GM18873 (cell line): ENCODE measurements around the gene USP17L11.
"Not testable (repeated sequence)": the region's sequence is repeated elsewhere in the genome, so short reads cannot be mapped to it uniquely, and the experiment has no call there.

Experiments used
- ATAC-seq: cut with Tn5 transposase; IDR thresholded peaks from one replicate; pipeline ENCODE4 v1.9.1; 2021; ENCODE audit warnings: mild to moderate bottlenecking, moderate library complexity, moderate number of reproducible peaks; ENCODE audit not compliant: unreplicated experiment, low FRiP score

USP17L11 gene, protein sequence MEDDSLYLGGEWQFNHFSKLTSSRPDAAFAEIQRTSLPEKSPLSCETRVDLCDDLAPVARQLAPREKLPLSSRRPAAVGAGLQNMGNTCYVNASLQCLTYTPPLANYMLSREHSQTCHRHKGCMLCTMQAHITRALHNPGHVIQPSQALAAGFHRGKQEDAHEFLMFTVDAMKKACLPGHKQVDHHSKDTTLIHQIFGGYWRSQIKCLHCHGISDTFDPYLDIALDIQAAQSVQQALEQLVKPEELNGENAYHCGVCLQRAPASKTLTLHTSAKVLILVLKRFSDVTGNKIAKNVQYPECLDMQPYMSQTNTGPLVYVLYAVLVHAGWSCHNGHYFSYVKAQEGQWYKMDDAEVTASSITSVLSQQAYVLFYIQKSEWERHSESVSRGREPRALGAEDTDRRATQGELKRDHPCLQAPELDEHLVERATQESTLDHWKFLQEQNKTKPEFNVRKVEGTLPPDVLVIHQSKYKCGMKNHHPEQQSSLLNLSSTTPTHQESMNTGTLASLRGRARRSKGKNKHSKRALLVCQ

DNA sequence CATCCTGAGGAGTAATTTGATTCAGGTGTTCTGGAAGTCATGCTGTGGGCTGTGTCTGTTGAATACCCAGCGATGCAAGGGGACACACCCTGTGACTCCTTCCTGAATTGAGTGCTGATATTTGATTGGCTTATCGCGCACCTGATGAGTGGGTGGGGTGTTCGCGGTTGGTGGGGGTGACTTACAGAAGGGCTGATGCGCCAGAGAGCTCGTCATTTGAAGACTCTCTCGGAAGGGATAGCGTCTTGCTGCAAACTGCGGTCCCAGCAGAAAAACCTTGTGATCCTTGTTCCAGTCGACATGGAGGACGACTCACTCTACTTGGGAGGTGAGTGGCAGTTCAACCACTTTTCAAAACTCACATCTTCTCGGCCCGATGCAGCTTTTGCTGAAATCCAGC, at the start of gene USP17L11:
Gene USP17L11 (plus strand): TSS at position 301 of the 400 bp plus-strand sequence. CDS start 0 bp downstream, at position 301.
- ATAC-seq: not testable (repeated sequence)

DNA sequence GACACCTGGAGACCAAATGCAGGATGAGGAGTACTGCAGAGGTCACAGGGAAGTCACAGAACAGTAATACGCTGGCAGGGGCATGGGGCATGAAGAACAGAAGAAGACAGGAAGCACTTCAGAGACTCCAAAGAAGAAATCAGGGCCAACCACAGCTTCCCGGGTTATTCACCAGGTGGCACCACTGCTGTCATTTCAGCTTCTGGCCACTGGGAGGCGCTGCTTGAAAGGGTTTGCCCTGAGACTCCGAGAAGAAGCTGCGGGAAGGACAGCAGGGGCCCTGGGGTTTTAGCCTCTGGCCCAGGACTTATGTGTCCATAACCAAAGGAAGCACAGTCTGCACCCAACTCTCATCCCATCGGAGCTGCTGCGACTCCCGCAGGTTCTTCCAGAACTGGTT, 49.2 kb upstream of the USP17L11 start:
- ATAC-seq: not testable (repeated sequence)

DNA sequence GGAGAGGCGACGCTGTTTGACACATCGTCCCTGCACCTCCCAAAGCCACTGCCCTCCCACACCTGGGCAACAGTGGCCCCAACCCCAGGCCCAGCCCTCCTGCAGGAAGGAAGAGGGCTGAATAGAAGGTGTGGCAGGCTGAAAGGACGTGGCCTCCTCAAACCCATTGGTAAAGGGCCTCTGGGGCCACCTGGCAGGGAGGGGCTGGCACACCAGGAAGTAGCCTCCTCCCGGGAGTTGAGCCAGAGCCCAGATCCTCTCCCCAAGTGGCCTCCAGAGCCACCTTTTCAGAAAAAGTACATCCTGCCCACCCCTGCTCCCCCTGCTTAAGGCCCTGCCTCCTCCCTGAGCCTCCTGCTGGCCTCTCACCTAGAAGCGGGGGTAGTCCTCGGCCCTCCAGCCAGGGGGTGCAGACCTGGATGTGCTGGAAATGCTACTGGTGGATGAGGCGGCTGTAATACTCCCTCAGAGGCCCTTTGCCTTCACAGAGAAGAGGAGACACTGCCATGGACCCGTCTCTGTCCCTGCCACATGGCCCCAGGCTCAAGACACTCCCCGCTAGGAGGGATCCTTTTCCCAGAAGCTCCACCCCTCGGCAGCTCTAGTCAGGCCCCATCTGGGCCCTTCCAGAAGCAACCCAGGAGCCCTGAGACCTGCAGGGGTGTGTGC, 45.3 kb upstream of the USP17L11 start, which contains the start of gene FAM90A26:
Gene FAM90A26 (plus strand): TSS at position 619 of the 669 bp plus-strand sequence. CDS start 2,764 bp downstream, outside the sequence.
- not testable (repeated sequence) for ATAC-seq

DNA sequence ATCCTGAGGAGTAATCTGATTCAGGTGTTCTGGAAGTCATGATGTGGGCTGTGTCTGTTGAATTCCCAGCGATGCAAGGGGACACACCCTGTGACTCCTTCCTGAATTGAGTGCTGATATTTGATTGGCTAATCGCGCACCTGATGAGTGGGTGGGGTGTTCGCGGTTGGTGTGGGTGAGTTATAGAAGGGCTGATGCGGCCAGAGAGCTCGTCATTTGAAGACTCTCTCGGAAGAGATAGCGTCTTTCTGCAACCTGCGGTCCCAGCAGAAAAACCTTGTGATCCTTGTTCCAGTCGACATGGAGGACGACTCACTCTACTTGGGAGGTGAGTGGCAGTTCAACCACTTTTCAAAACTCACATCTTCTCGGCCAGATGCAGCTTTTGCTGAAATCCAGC, 4.8 kb upstream of the USP17L11 start, which contains the start of gene USP17L10:
Gene USP17L10 (plus strand): TSS at position 301 of the 400 bp plus-strand sequence. CDS start 0 bp downstream, at position 301.
- not testable (repeated sequence) for ATAC-seq

DNA sequence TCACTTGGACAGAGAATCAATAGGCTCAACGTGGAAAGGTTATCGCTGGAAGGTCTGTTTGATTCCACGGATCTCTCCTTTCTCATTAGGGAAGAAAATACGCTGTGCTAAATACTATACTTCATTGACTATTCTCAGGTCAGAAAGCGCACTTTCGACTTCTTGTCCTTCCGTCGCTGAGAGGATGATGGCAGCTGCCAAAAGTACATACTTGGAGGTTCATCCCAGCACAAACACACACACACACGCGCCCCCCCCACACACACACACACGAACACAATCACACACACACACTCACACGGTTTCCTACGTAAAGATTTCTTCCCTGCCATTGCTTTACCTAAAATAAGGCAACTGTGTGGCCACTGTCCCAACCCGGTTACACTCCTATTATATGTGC, 504 bp upstream of the USP17L11 start:
- ATAC-seq: not testable (repeated sequence)

DNA sequence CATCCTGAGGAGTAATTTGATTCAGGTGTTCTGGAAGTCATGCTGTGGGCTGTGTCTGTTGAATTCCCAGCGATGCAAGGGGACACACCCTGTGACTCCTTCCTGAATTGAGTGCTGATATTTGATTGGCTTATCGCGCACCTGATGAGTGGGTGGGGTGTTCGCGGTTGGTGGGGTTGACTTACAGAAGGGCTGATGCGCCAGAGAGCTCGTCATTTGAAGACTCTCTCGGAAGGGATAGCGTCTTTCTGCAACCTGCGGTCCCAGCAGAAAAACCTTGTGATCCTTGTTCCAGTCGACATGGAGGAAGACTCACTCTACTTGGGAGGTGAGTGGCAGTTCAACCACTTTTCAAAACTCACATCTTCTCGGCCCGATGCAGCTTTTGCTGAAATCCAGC, 4.6 kb downstream of the USP17L11 start, which contains the start of gene USP17L12:
Gene USP17L12 (plus strand): TSS at position 301 of the 400 bp plus-strand sequence. CDS start 0 bp downstream, at position 301.
- ATAC-seq: not testable (repeated sequence)

DNA sequence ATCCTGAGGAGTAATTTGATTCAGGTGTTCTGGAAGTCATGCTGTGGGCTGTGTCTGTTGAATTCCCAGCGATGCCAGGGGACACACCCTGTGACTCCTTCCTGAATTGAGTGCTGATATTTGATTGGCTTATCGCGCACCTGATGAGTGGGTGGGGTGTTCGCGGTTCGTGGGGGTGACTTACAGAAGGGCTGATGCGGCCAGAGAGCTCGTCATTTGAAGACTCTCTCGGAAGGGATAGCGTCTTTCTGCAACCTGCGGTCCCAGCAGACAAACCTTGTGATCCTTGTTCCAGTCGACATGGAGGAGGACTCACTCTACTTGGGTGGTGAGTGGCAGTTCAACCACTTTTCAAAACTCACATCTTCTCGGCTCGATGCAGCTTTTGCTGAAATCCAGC, 9.4 kb downstream of the USP17L11 start, which contains the start of gene USP17L13:
Gene USP17L13 (plus strand): TSS at position 301 of the 400 bp plus-strand sequence. CDS start 0 bp downstream, at position 301.
- ATAC-seq: not testable (repeated sequence)

DNA sequence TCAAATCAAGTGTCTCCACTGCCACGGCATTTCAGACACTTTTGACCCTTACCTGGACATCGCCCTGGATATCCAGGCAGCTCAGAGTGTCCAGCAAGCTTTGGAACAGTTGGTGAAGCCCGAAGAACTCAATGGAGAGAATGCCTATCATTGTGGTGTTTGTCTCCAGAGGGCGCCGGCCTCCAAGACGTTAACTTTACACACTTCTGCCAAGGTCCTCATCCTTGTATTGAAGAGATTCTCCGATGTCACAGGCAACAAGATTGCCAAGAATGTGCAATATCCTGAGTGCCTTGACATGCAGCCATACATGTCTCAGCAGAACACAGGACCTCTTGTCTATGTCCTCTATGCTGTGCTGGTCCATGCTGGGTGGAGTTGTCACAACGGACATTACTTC, 15.0 kb downstream of the USP17L11 start:
- not testable (repeated sequence) for ATAC-seq

DNA sequence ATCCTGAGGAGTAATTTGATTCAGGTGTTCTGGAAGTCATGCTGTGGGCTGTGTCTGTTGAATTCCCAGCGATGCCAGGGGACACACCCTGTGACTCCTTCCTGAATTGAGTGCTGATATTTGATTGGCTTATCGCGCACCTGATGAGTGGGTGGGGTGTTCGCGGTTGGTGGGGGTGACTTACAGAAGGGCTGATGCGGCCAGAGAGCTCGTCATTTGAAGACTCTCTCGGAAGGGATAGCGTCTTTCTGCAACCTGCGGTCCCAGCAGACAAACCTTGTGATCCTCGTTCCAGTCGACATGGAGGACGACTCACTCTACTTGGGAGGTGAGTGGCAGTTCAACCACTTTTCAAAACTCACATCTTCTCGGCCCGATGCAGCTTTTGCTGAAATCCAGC, 18.9 kb downstream of the USP17L11 start, which contains the start of gene USP17L15:
Gene USP17L15 (plus strand): TSS at position 301 of the 400 bp plus-strand sequence. CDS start 0 bp downstream, at position 301.
- not testable (repeated sequence) for ATAC-seq

DNA sequence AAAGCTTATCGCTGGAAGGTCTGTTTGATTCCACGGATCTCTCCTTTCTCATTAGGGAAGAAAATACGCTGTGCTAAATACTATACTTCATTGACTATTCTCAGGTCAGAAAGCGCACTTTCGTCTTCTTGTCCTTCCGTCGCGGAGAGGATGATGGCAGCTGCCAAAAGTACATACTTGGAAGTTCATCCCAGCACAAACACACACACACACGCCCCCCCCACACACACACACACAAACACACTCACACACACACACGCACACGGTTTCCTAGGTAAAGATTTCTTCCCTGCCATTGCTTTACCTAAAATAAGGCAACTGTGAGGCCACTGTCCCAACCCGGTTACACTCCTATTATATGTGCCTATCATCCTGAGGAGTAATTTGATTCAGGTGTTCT, 23.3 kb downstream of the USP17L11 start:
- ATAC-seq: not testable (repeated sequence)

DNA sequence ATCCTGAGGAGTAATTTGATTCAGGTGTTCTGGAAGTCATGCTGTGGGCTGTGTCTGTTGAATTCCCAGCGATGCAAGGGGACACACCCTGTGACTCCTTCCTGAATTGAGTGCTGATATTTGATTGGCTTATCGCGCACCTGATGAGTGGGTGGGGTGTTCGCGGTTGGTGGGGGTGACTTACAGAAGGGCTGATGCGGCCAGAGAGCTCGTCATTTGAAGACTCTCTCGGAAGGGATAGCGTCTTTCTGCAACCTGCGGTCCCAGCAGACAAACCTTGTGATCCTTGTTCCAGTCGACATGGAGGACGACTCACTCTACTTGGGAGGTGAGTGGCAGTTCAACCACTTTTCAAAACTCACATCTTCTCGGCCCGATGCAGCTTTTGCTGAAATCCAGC, 28.4 kb downstream of the USP17L11 start, which contains the start of gene USP17L17:
Gene USP17L17 (plus strand): TSS at position 301 of the 400 bp plus-strand sequence. CDS start 0 bp downstream, at position 301.
- ATAC-seq: not testable (repeated sequence)

DNA sequence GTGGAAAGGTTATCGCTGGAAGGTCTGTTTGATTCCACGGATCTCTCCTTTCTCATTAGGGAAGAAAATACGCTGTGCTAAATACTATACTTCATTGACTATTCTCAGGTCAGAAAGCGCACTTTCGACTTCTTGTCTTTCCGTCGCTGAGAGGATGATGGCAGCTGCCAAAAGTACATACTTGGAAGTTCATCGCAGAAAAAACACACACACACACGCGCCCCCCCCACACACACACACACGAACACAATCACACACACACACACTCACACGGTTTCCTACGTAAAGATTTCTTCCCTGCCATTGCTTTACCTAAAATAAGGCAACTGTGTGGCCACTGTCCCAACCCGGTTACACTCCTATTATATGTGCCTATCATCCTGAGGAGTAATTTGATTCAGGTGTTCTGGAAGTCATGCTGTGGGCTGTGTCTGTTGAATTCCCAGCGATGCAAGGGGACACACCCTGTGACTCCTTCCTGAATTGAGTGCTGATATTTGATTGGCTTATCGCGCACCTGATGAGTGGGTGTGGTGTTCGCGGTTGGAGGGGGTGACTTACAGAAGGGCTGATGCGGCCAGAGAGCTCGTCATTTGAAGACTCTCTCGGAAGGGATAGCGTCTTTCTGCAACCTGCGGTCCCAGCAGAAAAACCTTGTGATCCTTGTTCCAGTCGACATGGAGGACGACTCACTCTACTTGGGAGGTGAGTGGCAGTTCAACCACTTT, 32.9 kb downstream of the USP17L11 start, which contains the start of gene USP17L18:
Gene USP17L18 (plus strand): TSS at position 678 of the 728 bp plus-strand sequence. CDS start 0 bp downstream, at position 678.
- ATAC-seq: not testable (repeated sequence)

DNA sequence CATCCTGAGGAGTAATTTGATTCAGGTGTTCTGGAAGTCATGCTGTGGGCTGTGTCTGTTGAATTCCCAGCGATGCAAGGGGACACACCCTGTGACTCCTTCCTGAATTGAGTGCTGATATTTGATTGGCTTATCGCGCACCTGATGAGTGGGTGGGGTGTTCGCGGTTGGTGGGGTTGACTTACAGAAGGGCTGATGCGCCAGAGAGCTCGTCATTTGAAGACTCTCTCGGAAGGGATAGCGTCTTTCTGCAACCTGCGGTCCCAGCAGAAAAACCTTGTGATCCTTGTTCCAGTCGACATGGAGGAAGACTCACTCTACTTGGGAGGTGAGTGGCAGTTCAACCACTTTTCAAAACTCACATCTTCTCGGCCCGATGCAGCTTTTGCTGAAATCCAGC, 37.9 kb downstream of the USP17L11 start, which contains the start of gene USP17L19:
Gene USP17L19 (plus strand): TSS at position 301 of the 400 bp plus-strand sequence. CDS start 0 bp downstream, at position 301.
- not testable (repeated sequence) for ATAC-seq

DNA sequence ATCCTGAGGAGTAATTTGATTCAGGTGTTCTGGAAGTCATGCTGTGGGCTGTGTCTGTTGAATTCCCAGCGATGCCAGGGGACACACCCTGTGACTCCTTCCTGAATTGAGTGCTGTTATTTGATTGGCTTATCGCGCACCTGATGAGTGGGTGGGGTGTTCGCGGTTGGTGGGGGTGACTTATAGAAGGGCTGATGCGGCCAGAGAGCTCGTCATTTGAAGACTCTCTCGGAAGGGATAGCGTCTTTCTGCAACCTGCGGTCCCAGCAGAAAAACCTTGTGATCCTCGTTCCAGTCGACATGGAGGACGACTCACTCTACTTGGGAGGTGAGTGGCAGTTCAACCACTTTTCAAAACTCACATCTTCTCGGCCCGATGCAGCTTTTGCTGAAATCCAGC, 42.6 kb downstream of the USP17L11 start, which contains the start of gene USP17L20:
Gene USP17L20 (plus strand): TSS at position 301 of the 400 bp plus-strand sequence. CDS start 0 bp downstream, at position 301.
- not testable (repeated sequence) for ATAC-seq

DNA sequence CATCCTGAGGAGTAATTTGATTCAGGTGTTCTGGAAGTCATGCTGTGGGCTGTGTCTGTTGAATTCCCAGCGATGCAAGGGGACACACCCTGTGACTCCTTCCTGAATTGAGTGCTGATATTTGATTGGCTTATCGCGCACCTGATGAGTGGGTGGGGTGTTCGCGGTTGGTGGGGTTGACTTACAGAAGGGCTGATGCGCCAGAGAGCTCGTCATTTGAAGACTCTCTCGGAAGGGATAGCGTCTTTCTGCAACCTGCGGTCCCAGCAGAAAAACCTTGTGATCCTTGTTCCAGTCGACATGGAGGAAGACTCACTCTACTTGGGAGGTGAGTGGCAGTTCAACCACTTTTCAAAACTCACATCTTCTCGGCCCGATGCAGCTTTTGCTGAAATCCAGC, 47.4 kb downstream of the USP17L11 start, which contains the start of gene USP17L21:
Gene USP17L21 (plus strand): TSS at position 301 of the 400 bp plus-strand sequence. CDS start 0 bp downstream, at position 301.
- ATAC-seq: not testable (repeated sequence)
